HepG2 (cell line): ENCODE results near the gene CAPN10. TPM values are rescaled to one million over a fixed set of nuclear protein-coding genes. Genes with fewer than 3 reads are reported as not detected.

Experiments
- ATF2 ChIP-seq: sonication (generic); formaldehyde crosslinking; IDR thresholded peaks from 2 replicates; pipeline ENCODE4 v1.4.0; 2020; ENCODE audit warnings: missing genetic modification reagents
- ATF4 ChIP-seq, 2 experiments: fragments of 450-650 bp in 1 of 2; sonication (generic) in 1 of 2; formaldehyde crosslinking; IDR thresholded peaks; 2 replicates each; pipeline versions ENCODE4 v1.5.0 to v1.8.0; 2020 to 2022; ENCODE audit warnings: mild to moderate bottlenecking in 1 of 2, missing genetic modification reagents in 1 of 2
- CSRNP1 ChIP-seq: sonication (generic); formaldehyde crosslinking; IDR thresholded peaks from 2 replicates; pipeline ENCODE4 v1.8.1; 2023; ENCODE audit warnings: mild to moderate bottlenecking, missing genetic modification reagents
- ELF1 ChIP-seq: sonication (generic); formaldehyde crosslinking; IDR thresholded peaks from 2 replicates; pipeline ENCODE4 v1.4.0; 2020; ENCODE audit warnings: missing genetic modification reagents
- FOXM1 ChIP-seq: sonication (generic); formaldehyde crosslinking; IDR thresholded peaks from 2 replicates; pipeline ENCODE4 v1.5.0; 2020; ENCODE audit warnings: missing genetic modification reagents
- HMG20A ChIP-seq: IDR thresholded peaks from 2 replicates; pipeline ENCODE4 v1.6.1; 2016; ENCODE audit warnings: borderline replicate concordance
- HOXA7 ChIP-seq: sonication (generic); formaldehyde crosslinking; IDR thresholded peaks from 2 replicates; pipeline ENCODE4 v1.8.1; 2022; ENCODE audit warnings: mild to moderate bottlenecking, missing genetic modification reagents, moderate library complexity
- IRF2 ChIP-seq: IDR thresholded peaks from 2 replicates; pipeline ENCODE4 v1.6.1; 2018; ENCODE audit warnings: missing genetic modification reagents, missing compliant biosample characterization
- RARA ChIP-seq: IDR thresholded peaks from 2 replicates; pipeline ENCODE4 v1.6.1; 2016; ENCODE audit warnings: missing genetic modification reagents, missing compliant biosample characterization
- SOX13 ChIP-seq, 3 experiments: fragments of 450-650 bp in 1 of 3; sonication (generic) in 1 of 3; formaldehyde crosslinking in 1 of 3; IDR thresholded peaks in 2 of 3; conservative IDR thresholded peaks in 1 of 3; 2 replicates each; pipeline versions ENCODE4 v1.5.0 to v1.6.1; 2016 to 2020; ENCODE audit warnings: antibody characterized with exemption in 1 of 3, mild to moderate bottlenecking in 1 of 3, missing compliant biosample characterization in 1 of 3, missing genetic modification reagents in 1 of 3, moderate library complexity in 1 of 3
- SOX6 ChIP-seq, 2 experiments: fragments of 450-650 bp in 1 of 2; sonication (generic) in 1 of 2; formaldehyde crosslinking in 1 of 2; IDR thresholded peaks; 2 replicates each; pipeline versions ENCODE4 v1.4.0 to v1.6.1; 2017 to 2020; ENCODE audit warnings: antibody characterized with exemption in 1 of 2, mild to moderate bottlenecking in 1 of 2, missing genetic modification reagents in 1 of 2
- TAF1 ChIP-seq: sonication (generic); formaldehyde crosslinking; IDR thresholded peaks from 2 replicates; pipeline ENCODE4 v1.4.0; 2020; ENCODE audit warnings: missing genetic modification reagents
- ZBTB34 ChIP-seq: sonication (generic); formaldehyde crosslinking; IDR thresholded peaks from 2 replicates; pipeline ENCODE4 v1.8.0; 2022; ENCODE audit warnings: mild to moderate bottlenecking, missing genetic modification reagents
- ZBTB46 ChIP-seq: sonication (generic); formaldehyde crosslinking; IDR thresholded peaks from 2 replicates; pipeline ENCODE4 v1.4.0; 2020; ENCODE audit warnings: mild to moderate bottlenecking, missing genetic modification reagents, borderline replicate concordance
- ZNF275 ChIP-seq: sonication (generic); formaldehyde crosslinking; IDR thresholded peaks from 2 replicates; pipeline ENCODE4 v1.8.0; 2022; ENCODE audit warnings: missing genetic modification reagents, mild to moderate bottlenecking, inconsistent platforms, borderline replicate concordance
- ZNF567 ChIP-seq: sonication (generic); formaldehyde crosslinking; IDR thresholded peaks from 2 replicates; pipeline ENCODE4 v1.8.1; 2023; ENCODE audit warnings: mild to moderate bottlenecking, missing genetic modification reagents, borderline replicate concordance
- ZNF644 ChIP-seq: IDR thresholded peaks from 2 replicates; pipeline ENCODE4 v1.6.1; 2016; ENCODE audit warnings: low read depth
- ZNF737 ChIP-seq: sonication (generic); formaldehyde crosslinking; IDR thresholded peaks from 2 replicates; pipeline ENCODE4 v1.5.0; 2020; ENCODE audit warnings: missing genetic modification reagents, mild to moderate bottlenecking, borderline replicate concordance
- ZNF839 ChIP-seq: sonication (generic); formaldehyde crosslinking; IDR thresholded peaks from 2 replicates; pipeline ENCODE4 v1.4.0; 2020; ENCODE audit warnings: missing genetic modification reagents, mild to moderate bottlenecking, borderline replicate concordance
- polyA plus RNA-seq, 8 experiments: library from polyadenylated mRNA; depleted of rRNA in 3 of 8; stranded (reverse) in 7 of 8; unstranded in 1 of 8; fragments of >200 nt; fragmentation: Illumina TruSeq in 4 of 8; extraction: Trizol in 4 of 8; gene quantifications; 2 replicates each; pipeline versions ENCODE4 v1.2.1 to v1.2.3, GENCODE V29; 2011 to 2016; ENCODE audit warnings: low read depth in 4 of 8, missing spikeins in 1 of 8, mixed read lengths in 1 of 8; ENCODE audit not compliant: insufficient read depth in 1 of 8
- total RNA-seq, 5 experiments: library from RNA; depleted of rRNA; stranded (reverse); fragments of >200 nt; fragmentation: Illumina TruSeq; extraction: Trizol; gene quantifications; 2 replicates each; pipeline ENCODE4 v1.2.3, GENCODE V29; 2016; ENCODE audit warnings: low read depth in 1 of 5

The CAPN10 gene
- total and polyA plus RNA-seq, 2 of the 13 experiments (the other 11 are each of a cell fraction or from before 2014, with no cell fraction given) = 27.6 to 32.4 TPM

- TF ChIP-seq ZNF839 (CRISPR knock-in tag) (no peak; the same call in 1 of the 2 replicates), FOXM1 (CRISPR knock-in tag) (peak; percentile 63; the same call in 1 of the 2 replicates), ELF1 (CRISPR knock-in tag) (peak; percentile 100), ATF2 (CRISPR knock-in tag) (peak; percentile 70), ZBTB46 (no peak), IRF2 (CRISPR knock-in tag) (peak; percentile 76), ZNF737 (CRISPR knock-in tag) (no peak), SOX6 (IDR thresholded peaks at IDR 0.05) (no peak), SOX6 (CRISPR knock-in tag; IDR thresholded peaks at IDR 0.05) (peak; percentile 36), HOXA7 (CRISPR knock-in tag) (no peak), ZNF567 (CRISPR knock-in tag) (no peak), HMG20A (no peak), TAF1 (CRISPR knock-in tag) (peak; percentile 62), ZNF644 (CRISPR knock-in tag) (no peak), ZBTB34 (CRISPR knock-in tag) (no peak), CSRNP1 (CRISPR knock-in tag) (no peak), SOX13 (IDR thresholded peaks at IDR 0.05) (0 out of 2 replicates have a peak, but pooled peaks have one; percentile 9), SOX13 (CRISPR knock-in tag; conservative IDR thresholded peaks at IDR 0.05 in 1 of 2, IDR thresholded peaks at IDR 0.05 in 1 of 2) (0 out of 4 replicates have a peak, but pooled peaks of 1 of the 2 experiments have one; percentile 2), ATF4 (CRISPR knock-in tag; IDR thresholded peaks at IDR 0.05) (peak in 1 of 2 experiments; percentile 54; a peak in 1 of 4 replicates), RARA (CRISPR knock-in tag) (no peak; the same call in 1 of the 2 replicates), ZNF275 (CRISPR knock-in tag) (no peak)
Observed at GRCh38 chr2:240560480-240561324, 25.8 kb upstream of the CAPN10 start (continued).
